ENCODE measurements around the gene ARHGAP26.

ARHGAP26 gene

DNA sequence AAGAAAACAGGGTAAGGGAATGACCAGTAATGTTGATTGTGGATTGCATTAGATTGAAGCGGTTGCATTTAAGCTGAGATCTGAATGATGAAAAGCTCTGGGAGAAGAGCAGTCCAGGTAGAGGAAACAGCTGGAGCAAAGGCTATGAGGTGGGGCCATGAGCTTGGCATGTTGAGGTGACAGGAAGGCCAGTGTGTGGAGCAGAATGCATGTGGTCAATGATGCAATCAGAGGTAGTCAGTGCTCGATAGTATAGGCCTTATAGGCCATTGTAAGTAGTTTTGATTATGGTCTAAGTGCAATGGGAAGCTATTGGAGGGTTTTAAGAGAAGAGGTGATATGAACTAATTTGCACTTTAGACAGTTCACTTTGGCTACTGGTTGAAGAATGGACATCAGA, 270.4 kb downstream of the ARHGAP26 start:
- Histone ChIP-seq H4K20me1 (ENCODE audit: control insufficient read depth, insufficient read depth, low read depth, low read length) (no peaks in the 10 kb centered on the region), H3K4me1 (ENCODE audit: control insufficient read depth, low read length) (no peaks in the 10 kb centered on the region), H3K36me3 (ENCODE audit: control insufficient read depth, low read length) (no peaks in the 10 kb centered on the region), H3K9me2 (replicated peaks; ENCODE audit: control insufficient read depth, low read length) (no peaks in the 10 kb centered on the region), H3K4me3 (ENCODE audit: low read length) (no peak overlapping the region), H3K79me2 (ENCODE audit: control insufficient read depth, low read length) (no peaks in the 10 kb centered on the region), H3K4me2 (ENCODE audit: low read length) (no peak overlapping the region), H3F3A (ENCODE audit: control insufficient read depth, insufficient read depth) (no peaks in the 10 kb centered on the region), H3K27me3 (ENCODE audit: control insufficient read depth, low read length) (no peaks in the 10 kb centered on the region), H3K9me3 (ENCODE audit: control insufficient read depth, insufficient read depth, low read length) (no peaks in the 10 kb centered on the region), H3K27ac (ENCODE audit: low read depth, low read length) (no peak overlapping the region)
- TF ChIP-seq EZH2phosphoT487 (IDR thresholded peaks at IDR 0.05; ENCODE audit: borderline replicate concordance, low read length) = no peak
- TF ChIP-seq, protein P1, sequence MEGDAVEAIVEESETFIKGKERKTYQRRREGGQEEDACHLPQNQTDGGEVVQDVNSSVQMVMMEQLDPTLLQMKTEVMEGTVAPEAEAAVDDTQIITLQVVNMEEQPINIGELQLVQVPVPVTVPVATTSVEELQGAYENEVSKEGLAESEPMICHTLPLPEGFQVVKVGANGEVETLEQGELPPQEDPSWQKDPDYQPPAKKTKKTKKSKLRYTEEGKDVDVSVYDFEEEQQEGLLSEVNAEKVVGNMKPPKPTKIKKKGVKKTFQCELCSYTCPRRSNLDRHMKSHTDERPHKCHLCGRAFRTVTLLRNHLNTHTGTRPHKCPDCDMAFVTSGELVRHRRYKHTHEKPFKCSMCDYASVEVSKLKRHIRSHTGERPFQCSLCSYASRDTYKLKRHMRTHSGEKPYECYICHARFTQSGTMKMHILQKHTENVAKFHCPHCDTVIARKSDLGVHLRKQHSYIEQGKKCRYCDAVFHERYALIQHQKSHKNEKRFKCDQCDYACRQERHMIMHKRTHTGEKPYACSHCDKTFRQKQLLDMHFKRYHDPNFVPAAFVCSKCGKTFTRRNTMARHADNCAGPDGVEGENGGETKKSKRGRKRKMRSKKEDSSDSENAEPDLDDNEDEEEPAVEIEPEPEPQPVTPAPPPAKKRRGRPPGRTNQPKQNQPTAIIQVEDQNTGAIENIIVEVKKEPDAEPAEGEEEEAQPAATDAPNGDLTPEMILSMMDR (IDR thresholded peaks at IDR 0.05; ENCODE audit: low read depth, low read length, poor library complexity, severe bottlenecking) = no peak

DNA sequence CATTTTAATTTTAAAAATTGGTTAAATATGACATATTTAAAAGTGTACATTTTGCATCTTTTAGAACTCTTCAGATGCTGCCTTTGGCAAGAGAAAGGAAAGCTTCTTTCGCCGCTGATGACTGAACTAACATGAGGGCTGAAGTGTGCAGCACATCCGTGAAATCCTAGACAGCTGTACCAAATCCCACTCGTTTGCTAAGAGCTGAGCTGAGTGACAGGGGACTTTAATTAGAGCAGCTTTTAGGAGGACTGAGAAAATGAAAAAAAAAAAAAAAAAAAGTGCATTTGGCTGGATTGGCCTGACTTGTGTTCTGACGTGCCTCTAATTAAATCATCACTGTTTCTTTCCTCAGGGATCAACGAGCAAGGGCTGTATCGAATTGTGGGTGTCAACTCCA, 271.3 kb downstream of the ARHGAP26 start:
- no peak for TF ChIP-seq EZH2phosphoT487 (IDR thresholded peaks at IDR 0.05; ENCODE audit: borderline replicate concordance, low read length)
- TF ChIP-seq, protein P1 (IDR thresholded peaks at IDR 0.05; ENCODE audit: low read depth, low read length, poor library complexity, severe bottlenecking) = no peak
- Histone ChIP-seq H3F3A (ENCODE audit: control insufficient read depth, insufficient read depth) (no peaks in the 10 kb centered on the region), H4K20me1 (ENCODE audit: control insufficient read depth, insufficient read depth, low read depth, low read length) (no peaks in the 10 kb centered on the region), H3K4me1 (ENCODE audit: control insufficient read depth, low read length) (no peaks in the 10 kb centered on the region), H3K4me2 (ENCODE audit: low read length) (no peak overlapping the region), H3K27ac (ENCODE audit: low read depth, low read length) (no peak overlapping the region), H3K4me3 (ENCODE audit: low read length) (no peak overlapping the region), H3K9me3 (ENCODE audit: control insufficient read depth, insufficient read depth, low read length) (no peaks in the 10 kb centered on the region), H3K79me2 (ENCODE audit: control insufficient read depth, low read length) (no peaks in the 10 kb centered on the region), H3K9me2 (replicated peaks; ENCODE audit: control insufficient read depth, low read length) (no peaks in the 10 kb centered on the region), H3K27me3 (ENCODE audit: control insufficient read depth, low read length) (no peaks in the 10 kb centered on the region), H3K36me3 (ENCODE audit: control insufficient read depth, low read length) (no peaks in the 10 kb centered on the region)

DNA sequence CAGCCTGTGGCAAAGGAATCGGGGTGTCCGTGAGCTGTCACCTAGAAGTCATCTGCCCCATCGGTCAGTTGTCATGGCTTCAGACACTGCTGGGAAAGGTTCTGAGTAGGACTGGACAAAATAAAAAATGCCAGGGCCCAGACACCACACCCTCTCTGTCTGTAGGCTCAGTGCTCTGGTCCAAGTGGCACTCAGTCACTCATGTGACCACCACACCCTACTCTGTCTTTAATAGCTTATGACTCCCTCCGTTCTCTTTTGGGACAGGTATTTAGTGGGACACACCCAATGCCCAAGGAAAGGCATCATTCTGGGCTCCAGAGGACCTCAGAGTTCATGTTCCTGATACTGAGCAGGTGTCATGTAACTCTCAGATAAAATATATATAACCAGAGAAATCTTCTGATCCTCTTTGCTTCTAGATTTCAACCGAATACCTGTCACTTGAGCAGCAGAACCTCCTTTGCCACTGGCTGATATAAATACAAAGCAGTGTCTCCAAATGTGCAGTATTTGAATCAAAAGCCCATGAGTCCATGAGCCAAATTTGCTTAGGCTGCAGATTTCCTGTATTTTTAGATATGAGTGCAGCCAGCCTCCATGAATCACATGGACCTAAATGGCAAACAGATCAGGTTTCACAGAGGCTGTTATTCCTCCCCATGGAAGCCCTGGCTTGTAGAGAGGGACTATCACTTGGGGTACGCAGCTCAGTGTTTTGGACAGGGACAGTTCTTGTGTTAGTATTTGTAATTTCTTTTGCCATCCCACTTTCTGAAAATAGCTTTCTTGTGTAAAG, 272.0 kb downstream of the ARHGAP26 start:
- Histone ChIP-seq H4K20me1 (ENCODE audit: control insufficient read depth, insufficient read depth, low read depth, low read length) (no peaks in the 10 kb centered on the region), H3K4me3 (ENCODE audit: low read length) (no peak overlapping the region), H3K27ac (ENCODE audit: low read depth, low read length) (no peak overlapping the region), H3K9me3 (ENCODE audit: control insufficient read depth, insufficient read depth, low read length) (no peaks in the 10 kb centered on the region), H3K9me2 (replicated peaks; ENCODE audit: control insufficient read depth, low read length) (no peaks in the 10 kb centered on the region), H3K36me3 (ENCODE audit: control insufficient read depth, low read length) (no peaks in the 10 kb centered on the region), H3K4me2 (ENCODE audit: low read length) (no peak overlapping the region), H3K79me2 (ENCODE audit: control insufficient read depth, low read length) (no peaks in the 10 kb centered on the region), H3K4me1 (ENCODE audit: control insufficient read depth, low read length) (no peaks in the 10 kb centered on the region), H3K27me3 (ENCODE audit: control insufficient read depth, low read length) (no peaks in the 10 kb centered on the region), H3F3A (ENCODE audit: control insufficient read depth, insufficient read depth) (no peaks in the 10 kb centered on the region)
- TF ChIP-seq EZH2phosphoT487 (IDR thresholded peaks at IDR 0.05; ENCODE audit: borderline replicate concordance, low read length) = no peak
- TF ChIP-seq, protein P1 (IDR thresholded peaks at IDR 0.05; ENCODE audit: low read depth, low read length, poor library complexity, severe bottlenecking) = no peak

Measured in DOHH2 (cell line).